ENCODE results near the gene LCE2A. TPM values are rescaled to one million over a fixed set of nuclear protein-coding genes. Genes with fewer than 3 reads are reported as not detected.

LCE2A gene
- total and polyA plus RNA-seq, 2 of the 8 experiments (the other 6 are each of a cell fraction or from before 2014, with no cell fraction given) = not detected

DNA sequence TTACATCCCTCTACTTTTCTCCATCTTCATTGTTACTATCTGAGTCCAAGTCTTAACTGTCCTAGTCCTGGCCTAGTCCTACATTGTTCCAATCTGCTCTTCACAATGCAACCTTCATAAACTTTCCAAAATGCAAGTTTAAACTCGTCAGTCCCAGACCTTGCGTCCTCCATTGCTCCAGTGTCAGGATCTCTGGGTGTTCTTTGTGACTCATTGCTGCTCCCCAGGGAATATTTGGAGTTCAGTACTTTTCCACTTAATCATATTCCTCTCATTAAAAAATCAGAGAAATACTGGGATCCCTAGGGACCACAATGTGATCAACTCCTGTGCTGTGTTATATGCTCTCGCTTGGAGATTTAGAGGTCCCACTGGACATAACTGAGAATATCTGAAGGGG is 41.7 kb downstream of the LCE2A start (continued):
- no peak for TF ChIP-seq RNF2 (IDR thresholded peaks at IDR 0.05; ENCODE audit: borderline replicate concordance, low read depth, low read length, missing control alignments, poor library complexity, severe bottlenecking)
- TF ChIP-seq RFX5 (IDR thresholded peaks at IDR 0.05; ENCODE audit: borderline replicate concordance, low read depth, low read length) = no peak
- no peak for TF ChIP-seq SP4 (IDR thresholded peaks at IDR 0.05; ENCODE audit: low read length)
- TF ChIP-seq CTBP2 (IDR thresholded peaks at IDR 0.05; ENCODE audit: borderline replicate concordance, insufficient read depth, insufficient read length, low read length) = no peak
- no peak for TF ChIP-seq RBBP5 (IDR thresholded peaks at IDR 0.05; ENCODE audit: borderline replicate concordance, low read depth, low read length)
- TF ChIP-seq JUND (IDR thresholded peaks at IDR 0.05; ENCODE audit: low read length) = no peak
- no peak for TF ChIP-seq CHD2 (IDR thresholded peaks at IDR 0.05; ENCODE audit: low read length)
- TF ChIP-seq E2F6 (IDR thresholded peaks at IDR 0.05) = no peak
- no peak for TF ChIP-seq KDM1A (IDR thresholded peaks at IDR 0.05; ENCODE audit: borderline replicate concordance, low read length)

All from H1 (cell line).